T follicular helper cell (primary cell): ENCODE results near the gene EPS8.

Experiments
- DNase-seq: peaks from one replicate; pipeline ENCODE4 v3.0.0-alpha.2; 2020; ENCODE audit warnings: low read depth

Gene EPS8

DNA sequence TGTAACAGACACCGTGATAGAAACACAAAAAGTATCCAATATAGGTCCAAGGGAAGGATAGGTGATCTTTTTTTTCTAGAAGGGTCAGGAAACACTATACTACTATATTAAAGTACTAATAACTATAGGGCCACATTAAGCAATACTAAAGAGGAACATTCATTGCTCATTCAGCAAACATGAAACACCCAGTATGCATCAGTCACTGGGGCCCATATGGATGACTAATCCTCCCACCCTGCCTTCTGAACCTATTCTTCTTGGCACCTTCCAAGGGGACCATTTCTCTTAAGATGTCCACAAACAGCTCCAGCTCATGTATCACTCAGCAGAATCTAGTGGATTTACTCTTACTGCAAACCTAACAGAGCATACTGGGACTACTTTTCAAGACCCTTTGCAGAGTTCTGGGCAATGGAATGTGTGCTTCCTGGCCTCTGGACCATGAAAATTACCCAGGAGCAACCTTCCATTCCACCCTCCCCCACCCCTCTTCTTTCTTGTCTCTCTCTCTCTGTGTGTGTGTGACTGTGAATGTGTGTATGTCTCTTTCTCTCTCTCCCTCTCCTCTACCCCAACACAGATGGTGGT, 187.9 kb downstream of the EPS8 start:
- no peak for DNase-seq

GRCh38 chr12:15600223-15600935, 188.8 kb downstream of the EPS8 start:
- DNase-seq: no peak

DNA sequence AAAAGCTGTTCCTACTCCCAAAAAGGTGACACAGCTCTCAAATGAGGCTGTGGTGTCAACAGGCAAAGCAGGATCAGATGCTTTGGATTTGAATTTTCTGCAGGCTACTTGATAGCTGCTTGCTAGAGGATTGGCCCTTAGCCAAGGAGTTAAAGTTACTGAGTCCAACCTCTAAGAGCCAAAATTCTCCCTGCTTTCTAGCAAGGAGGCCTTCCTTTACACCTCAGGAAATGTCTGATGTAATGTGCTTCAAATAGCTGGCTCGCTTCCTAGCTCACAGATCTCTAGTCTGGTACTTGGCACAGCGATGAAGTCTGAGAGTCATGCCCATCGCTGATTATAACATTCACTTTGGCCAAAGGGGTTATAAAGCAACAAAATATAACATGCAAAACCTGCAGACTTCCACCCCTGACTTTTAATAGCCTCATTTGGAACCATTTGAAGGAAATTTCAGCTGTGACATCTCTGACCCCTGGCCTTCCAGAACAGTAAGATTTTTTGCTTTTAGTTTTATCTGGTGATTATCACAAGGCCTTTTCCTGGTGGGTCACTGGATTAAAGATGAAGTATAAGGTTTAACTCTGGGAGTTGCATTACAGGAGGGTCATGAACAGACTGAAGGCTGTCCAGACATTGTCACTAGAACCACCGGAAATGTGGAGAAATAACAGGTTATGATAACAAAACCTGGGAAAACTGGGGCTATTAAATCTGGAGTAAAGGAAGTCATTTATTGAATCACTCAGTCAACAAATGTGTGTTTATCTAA, 189.7 kb downstream of the EPS8 start:
- DNase-seq: no peak

GRCh38 chr12:15597125-15597830, 191.9 kb downstream of the EPS8 start:
- no peak for DNase-seq

DNA sequence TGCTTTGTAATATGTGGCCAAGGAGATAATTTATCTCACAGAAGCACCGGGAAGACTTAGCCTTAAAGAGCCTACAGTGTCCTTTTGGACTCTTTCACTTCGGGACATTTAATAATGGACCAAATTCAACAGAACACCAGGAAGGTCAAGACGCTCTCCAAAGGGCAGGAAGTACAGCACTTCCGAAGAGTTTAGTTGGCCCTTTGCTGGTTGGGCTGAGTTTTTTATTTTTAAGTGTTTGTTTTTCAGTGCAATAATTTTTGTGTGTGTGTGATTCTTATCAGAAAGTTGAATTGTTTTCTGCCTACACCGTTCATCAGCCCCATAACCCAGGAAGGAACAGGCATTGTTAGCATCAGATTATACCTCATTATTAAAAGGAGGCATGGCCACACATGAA, 193.0 kb downstream of the EPS8 start:
- DNase-seq: no peak

GRCh38 chr12:15592934-15593333, 196.3 kb downstream of the EPS8 start:
- no peak for DNase-seq

- no peak for DNase-seq
These were observed 197.4 kb downstream of the EPS8 start for GRCh38 chr12:15591811-15592210.

DNA sequence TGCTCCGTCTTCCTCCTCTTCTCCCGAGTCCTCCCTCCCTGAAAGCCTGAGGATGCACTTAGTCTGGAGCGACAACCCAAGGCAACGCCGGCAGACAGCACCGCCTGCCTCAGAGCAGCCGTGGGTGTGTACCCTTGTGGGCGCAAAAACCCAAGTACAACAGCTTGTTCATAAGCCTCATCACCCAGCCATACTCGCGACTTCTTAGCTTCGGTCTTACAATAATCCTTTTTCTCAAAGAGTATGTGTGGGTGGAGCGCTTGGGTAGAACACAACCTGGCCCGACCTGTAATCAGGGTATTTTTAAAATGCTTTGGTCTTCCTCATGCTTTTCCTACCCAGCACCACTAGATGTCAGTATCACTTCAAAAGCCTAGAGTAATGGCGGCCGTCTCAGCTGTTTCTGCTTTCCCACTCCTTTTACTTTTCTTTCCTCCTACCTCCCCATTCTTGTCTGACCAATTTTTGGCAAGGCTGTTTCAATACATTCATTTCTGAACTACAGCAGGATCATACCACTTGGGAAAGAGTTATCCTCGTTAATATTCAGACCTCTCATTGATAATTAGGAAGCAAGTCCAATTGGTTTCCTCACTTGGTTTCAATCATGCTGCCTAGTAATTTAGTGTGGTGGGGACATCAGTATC, 198.9 kb downstream of the EPS8 start:
- peak; percentile 16 for DNase-seq

DNA sequence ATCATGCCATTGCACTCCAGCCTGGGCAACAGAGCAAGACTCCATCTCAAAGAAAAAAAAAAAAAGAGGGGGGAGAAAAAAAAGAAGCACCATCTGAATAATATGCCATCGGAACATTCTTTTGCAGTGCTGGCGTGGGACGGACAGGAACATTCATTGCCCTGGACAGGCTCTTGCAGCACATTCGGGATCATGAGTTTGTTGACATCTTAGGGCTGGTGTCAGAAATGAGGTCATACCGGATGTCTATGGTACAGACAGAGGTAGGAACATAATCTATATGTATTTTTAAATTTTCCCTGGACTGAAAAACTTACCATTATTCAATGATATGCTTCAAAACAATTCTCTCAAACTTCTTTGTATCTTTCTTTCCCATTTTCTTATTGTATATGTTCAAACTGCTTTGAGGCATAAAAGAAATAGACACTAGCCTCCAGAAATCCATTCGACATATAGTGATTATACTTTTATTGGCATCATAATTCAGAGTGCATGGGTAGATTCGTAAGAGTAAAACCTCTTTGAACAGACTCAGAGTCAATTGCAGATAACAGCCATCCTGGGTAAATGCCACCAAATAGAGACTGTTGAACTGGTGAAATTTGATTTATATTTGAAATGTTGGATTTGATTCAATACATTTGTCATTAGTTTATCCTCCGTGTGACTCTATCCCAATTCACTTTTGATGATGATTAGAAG, 199.7 kb downstream of the EPS8 start:
- no peak for DNase-seq

- DNase-seq: no peak
These were observed 204.7 kb downstream of the EPS8 start for GRCh38 chr12:15584366-15585041.

- no peak for DNase-seq
These were observed 205.4 kb downstream of the EPS8 start for GRCh38 chr12:15583804-15584203.

- DNase-seq: no peak
These were observed 208.2 kb downstream of the EPS8 start for GRCh38 chr12:15581006-15581405.

DNA sequence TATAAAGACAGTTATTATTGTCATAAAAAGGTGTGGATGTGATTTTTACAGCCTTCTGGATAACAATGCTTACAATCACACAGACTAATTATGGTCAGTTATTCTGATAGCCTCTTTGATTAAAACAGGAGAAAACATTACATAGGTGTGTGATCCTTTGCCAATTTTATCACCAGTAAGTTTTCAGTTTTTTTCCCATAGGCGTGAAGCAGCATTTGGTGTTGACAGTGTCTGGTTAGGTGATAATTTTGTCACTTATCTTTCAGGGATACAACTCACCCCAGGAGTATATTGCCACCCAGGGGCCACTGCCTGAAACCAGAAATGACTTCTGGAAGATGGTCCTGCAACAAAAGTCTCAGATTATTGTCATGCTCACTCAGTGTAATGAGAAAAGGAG, 208.8 kb downstream of the EPS8 start:
- no peak for DNase-seq

GRCh38 chr12:15575671-15576541, 213.3 kb downstream of the EPS8 start:
- DNase-seq: no peak

DNA sequence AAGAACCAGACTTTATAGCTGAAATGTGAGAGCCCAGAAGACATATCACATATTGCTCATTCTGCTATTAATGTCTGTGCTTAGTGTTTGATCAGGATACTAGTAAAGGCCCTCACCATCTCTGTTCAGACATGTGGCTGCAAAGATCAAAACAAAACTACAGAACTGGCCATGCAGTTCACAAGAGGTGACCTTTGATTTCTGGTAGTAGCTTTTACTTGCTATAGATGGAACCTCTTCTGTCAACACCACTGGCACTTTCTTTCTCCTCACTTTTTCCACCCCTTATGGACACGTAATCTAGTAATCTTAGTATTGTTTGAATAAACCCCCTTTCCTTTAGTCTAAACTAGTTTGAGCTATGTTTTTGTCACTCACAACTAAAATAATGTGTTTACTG, 214.8 kb downstream of the EPS8 start:
- DNase-seq: no peak
